B cell (primary cell): ENCODE results near the gene CLCNKA. TPM values are rescaled to one million over a fixed set of nuclear protein-coding genes. Genes with fewer than 3 reads are reported as not detected.
"Not testable (repeated sequence)": the region's sequence is repeated elsewhere in the genome, so short reads cannot be mapped to it uniquely, and the experiment has no call there.

Source experiments
- ATAC-seq: fragments of 200-7000 bp; cut with Tn5 transposase; one replicate; pipeline ENCODE4 v1.10.0; 2021; ENCODE audit warnings: low read depth, mild to moderate bottlenecking, moderate number of reproducible peaks, moderate library complexity
- CTCF ChIA-PET: fragments of 350-600 bp; sonication (Branson Sonifier 250); formaldehyde crosslinking; loops from one replicate; lab custom pipeline; 2021; ENCODE audit warnings: antibody characterized with exemption, inconsistent platforms; lab: Charles Lee
- POLR2A ChIA-PET: fragments of 350-600 bp; sonication (Branson Sonifier 250); formaldehyde crosslinking; loops from one replicate; lab custom pipeline; 2021; ENCODE audit warnings: antibody characterized with exemption; lab: Charles Lee
- DNase-seq: peaks from one replicate; pipeline ENCODE4 v3.0.0; 2013
- H2AFZ ChIP-seq: 2 replicates; pipeline ENCODE4 v1.6.1; 2012; ENCODE audit warnings: mild to moderate bottlenecking, low read depth, low read length; ENCODE audit not compliant: insufficient read depth, poor library complexity, severe bottlenecking
- H3K27ac ChIP-seq, 2 donors: 1 replicate in 1 of 2; 2 replicates in 1 of 2; pipeline ENCODE4 v1.5.1; 2012 to 2013; ENCODE audit warnings: low read length in 2 of 2, mild to moderate bottlenecking in 2 of 2, moderate library complexity in 1 of 2
- H3K27me3 ChIP-seq, 4 experiments: fragments of 200-600 bp in 1 of 4; sonication (generic) in 1 of 4; replicated peaks in 1 of 4; 1 replicate in 2 of 4; 2 replicates in 2 of 4; pipeline versions ENCODE4 v1.6.1 to v1.7.0; 2013 to 2016; ENCODE audit warnings: low read length in 3 of 4, mild to moderate bottlenecking in 2 of 4, mixed read lengths in 1 of 4, moderate library complexity in 1 of 4; ENCODE audit not compliant: insufficient read depth in 4 of 4, control insufficient read depth in 3 of 4; ENCODE audit errors: control extremely low read depth in 1 of 4
- H3K36me3 ChIP-seq, 2 experiments: replicated peaks in 1 of 2; 1 replicate in 1 of 2; 2 replicates in 1 of 2; pipeline versions ENCODE4 v1.6.1 to v1.7.1; 2013; ENCODE audit warnings: low read length in 1 of 2; ENCODE audit not compliant: insufficient read depth in 2 of 2, control insufficient read depth in 1 of 2; ENCODE audit errors: control extremely low read depth in 1 of 2, extremely low read depth in 1 of 2
- H3K4me1 ChIP-seq, 2 donors: fragments of 200-600 bp in 1 of 2; sonication (generic) in 1 of 2; 1 replicate in 1 of 2; 2 replicates in 1 of 2; pipeline versions ENCODE4 v1.5.1 to v1.6.1; 2013 to 2017; ENCODE audit warnings: low read length in 2 of 2; ENCODE audit not compliant: control insufficient read depth in 2 of 2, insufficient read depth in 2 of 2
- H3K4me2 ChIP-seq: replicated peaks from 2 replicates; pipeline ENCODE3; 2012; ENCODE audit warnings: mild to moderate bottlenecking, low read depth, low read length; ENCODE audit not compliant: poor library complexity, severe bottlenecking
- H3K4me3 ChIP-seq, 5 experiments: fragments of 200-600 bp in 1 of 5; sonication (generic) in 1 of 5; 1 replicate in 3 of 5; 2 replicates in 2 of 5; pipeline versions ENCODE4 v1.5.1 to v1.7.0; 2011 to 2016; ENCODE audit warnings: low read length in 4 of 5, mild to moderate bottlenecking in 4 of 5, low read depth in 2 of 5, control low read depth in 1 of 5, moderate library complexity in 1 of 5; ENCODE audit not compliant: insufficient read depth in 1 of 5; ENCODE audit errors: control extremely low read depth in 1 of 5, extremely low read depth in 1 of 5
- H3K79me2 ChIP-seq: fragments of 200-600 bp; sonication (generic); one replicate; pipeline ENCODE4 v1.6.0; 2016; ENCODE audit warnings: low read length; ENCODE audit not compliant: control insufficient read depth, insufficient read depth
- H3K9ac ChIP-seq: fragments of 200-600 bp; sonication (generic); 2 replicates; pipeline ENCODE4 v1.6.1; 2017; ENCODE audit warnings: mild to moderate bottlenecking, low read length, moderate library complexity
- H3K9me3 ChIP-seq, 3 donors: one replicate each; pipeline versions ENCODE4 v1.6.1 to v1.7.1; 2013; ENCODE audit warnings: low read length in 2 of 3; ENCODE audit not compliant: control insufficient read depth in 2 of 3, insufficient read depth in 1 of 3; ENCODE audit errors: control extremely low read depth in 1 of 3
- H4K20me1 ChIP-seq: 2 replicates; pipeline ENCODE4 v1.6.0; 2012; ENCODE audit warnings: mild to moderate bottlenecking, low read length; ENCODE audit not compliant: insufficient read depth, control insufficient read depth, poor library complexity, severe bottlenecking
- H3K27ac Mint-ChIP-seq: one replicate; pipeline ENCODE4 v1.8.0; 2021; ENCODE audit warnings: mixed read lengths
- H3K27me3 Mint-ChIP-seq: one replicate; pipeline ENCODE4 v1.8.0; 2021; ENCODE audit warnings: mixed read lengths
- H3K4me1 Mint-ChIP-seq: one replicate; pipeline ENCODE4 v1.8.0; 2021; ENCODE audit warnings: mixed read lengths
- H3K4me3 Mint-ChIP-seq: one replicate; pipeline ENCODE4 v1.8.0; 2021; ENCODE audit warnings: mixed read lengths
- H3K9me3 Mint-ChIP-seq: one replicate; pipeline ENCODE4 v1.8.0; 2022; ENCODE audit warnings: mixed read lengths; ENCODE audit not compliant: insufficient read depth
- EZH2 ChIP-seq: IDR thresholded peaks from 2 replicates; pipeline ENCODE4 v1.6.1; 2012; ENCODE audit warnings: borderline replicate concordance, low read depth, mild to moderate bottlenecking, moderate library complexity, low read length; ENCODE audit not compliant: insufficient read depth, poor library complexity, severe bottlenecking
- WGBS: methylation state at CpG from one replicate; pipeline ENCODE4 v1.1.5; 2013; ENCODE audit warnings: missing lambda C conversion rate; ENCODE audit not compliant: insufficient coverage; 5-methylcytosine and 5-hydroxymethylcytosine counted together
- intact Hi-C: fragments of 100-400 bp; cut with micrococcal nuclease; formaldehyde crosslinking; loops from one replicate; pipeline ENCODE4 v1.10.0; 2022
- polyA plus RNA-seq: library from polyadenylated mRNA; depleted of rRNA; stranded (reverse); fragments of >200 nt; gene quantifications from 2 replicates; pipeline ENCODE4 v1.2.3, GENCODE V29; 2012
- total RNA-seq, 2 donors: library from RNA; stranded (reverse); fragments of 120-200 nt in 1 of 2; gene quantifications; 1 replicate in 1 of 2; 2 replicates in 1 of 2; pipeline versions ENCODE4 v1.2.3 to v1.2.4, GENCODE V29; 2013 to 2022
- TF ChIP-seq, protein P1 (sequence below): fragments of 200-600 bp; IDR thresholded peaks from one replicate; pipeline ENCODE4 v1.8.0; 2022; ENCODE audit warnings: antibody characterized with exemption, mild to moderate bottlenecking

Gene CLCNKA
- total and polyA plus RNA-seq, 2 donors (not counting 1 experiment from before 2014, with no cell fraction given), result 0.03 TPM; not detected in 1

DNA sequence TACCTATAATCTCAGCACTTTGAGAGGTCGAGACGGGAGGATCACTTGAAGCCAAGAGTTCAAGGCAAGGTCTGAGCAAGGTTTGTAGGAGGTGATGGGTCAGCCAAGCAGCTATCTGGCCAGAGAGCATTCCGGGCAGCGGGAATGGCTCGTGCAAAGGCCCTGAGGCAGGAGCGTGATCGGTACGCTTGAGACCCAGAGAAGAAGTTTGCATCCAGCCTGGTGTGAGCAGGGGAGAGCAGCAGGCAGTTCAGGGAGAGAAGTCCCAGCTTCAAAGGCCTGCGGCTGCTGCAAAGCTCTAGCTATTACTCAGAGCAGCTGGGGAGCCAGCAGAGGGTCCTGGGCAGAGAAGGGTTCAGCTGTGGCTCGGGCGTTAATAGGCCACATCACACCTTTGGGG is 22.9 kb upstream of the CLCNKA start:
- Histone ChIP-seq H2AFZ (no peak overlapping the region), H3K27ac (no peak overlapping the region), H3K36me3 (no peaks in the 10 kb centered on the region), H3K9ac (no peak overlapping the region), H3K9me3 (no peaks in the 10 kb centered on the region), H4K20me1 (no peaks in the 10 kb centered on the region), H3K4me3 (no peak overlapping the region), H3K4me1 (no peaks in the 10 kb centered on the region), H3K79me2 (no peaks in the 10 kb centered on the region), H3K4me2 (no peak overlapping the region), H3K27me3 (no peaks in the 10 kb centered on the region)
- Mint-ChIP-seq H3K27me3 (no peaks in the 10 kb centered on the region), H3K27ac (no peak overlapping the region), H3K4me1 (no peaks in the 10 kb centered on the region), H3K4me3 (no peak overlapping the region), H3K9me3 (no peaks in the 10 kb centered on the region)
- no peak for ATAC-seq
- POLR2A ChIA-PET, result no interaction called here
- DNase-seq, result no peak
- 92% methylated on average over 11 of the region's 11 CpGs for WGBS
- intact Hi-C loops, result no loop called here
- no peak for TF ChIP-seq EZH2
- TF ChIP-seq, protein P1, sequence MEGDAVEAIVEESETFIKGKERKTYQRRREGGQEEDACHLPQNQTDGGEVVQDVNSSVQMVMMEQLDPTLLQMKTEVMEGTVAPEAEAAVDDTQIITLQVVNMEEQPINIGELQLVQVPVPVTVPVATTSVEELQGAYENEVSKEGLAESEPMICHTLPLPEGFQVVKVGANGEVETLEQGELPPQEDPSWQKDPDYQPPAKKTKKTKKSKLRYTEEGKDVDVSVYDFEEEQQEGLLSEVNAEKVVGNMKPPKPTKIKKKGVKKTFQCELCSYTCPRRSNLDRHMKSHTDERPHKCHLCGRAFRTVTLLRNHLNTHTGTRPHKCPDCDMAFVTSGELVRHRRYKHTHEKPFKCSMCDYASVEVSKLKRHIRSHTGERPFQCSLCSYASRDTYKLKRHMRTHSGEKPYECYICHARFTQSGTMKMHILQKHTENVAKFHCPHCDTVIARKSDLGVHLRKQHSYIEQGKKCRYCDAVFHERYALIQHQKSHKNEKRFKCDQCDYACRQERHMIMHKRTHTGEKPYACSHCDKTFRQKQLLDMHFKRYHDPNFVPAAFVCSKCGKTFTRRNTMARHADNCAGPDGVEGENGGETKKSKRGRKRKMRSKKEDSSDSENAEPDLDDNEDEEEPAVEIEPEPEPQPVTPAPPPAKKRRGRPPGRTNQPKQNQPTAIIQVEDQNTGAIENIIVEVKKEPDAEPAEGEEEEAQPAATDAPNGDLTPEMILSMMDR, result no peak
- CTCF ChIA-PET, result interaction anchor here (1.4 kb wide), 1 partner anchor 9 kb away, joined by 4 read pairs; no protein-coding TSS in a partner anchor

DNA sequence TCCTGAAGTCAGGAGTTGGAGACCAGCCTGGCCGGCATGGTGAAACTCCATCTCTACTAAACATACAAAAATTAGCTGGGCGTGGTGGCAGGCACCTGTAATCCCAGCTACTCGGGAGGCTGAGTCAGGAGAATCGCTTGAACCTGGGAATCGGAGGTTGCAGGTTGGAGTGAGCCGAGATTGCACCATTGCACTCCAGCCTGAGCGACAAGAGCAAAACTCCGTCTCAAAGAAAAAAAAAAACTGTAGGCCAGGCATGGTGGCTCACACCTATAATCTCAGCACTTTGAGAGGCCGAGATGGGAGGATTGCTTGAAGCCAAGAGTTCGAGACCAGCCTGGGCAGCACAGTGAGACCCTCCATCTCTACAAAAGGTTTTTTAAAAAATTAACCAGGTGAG is 20.6 kb upstream of the CLCNKA start:
- DNase-seq, H3K4me3 ChIP-seq, POLR2A ChIA-PET, H3K27ac ChIP-seq, ATAC-seq, H3K36me3 ChIP-seq, H3K4me3 Mint-ChIP-seq, H3K9me3 Mint-ChIP-seq, H3K9me3 ChIP-seq, intact Hi-C loops, H3K4me2 ChIP-seq, H3K27me3 Mint-ChIP-seq, H3K9ac ChIP-seq, H2AFZ ChIP-seq, H4K20me1 ChIP-seq, H3K79me2 ChIP-seq, H3K27ac Mint-ChIP-seq, H3K27me3 ChIP-seq: not testable (repeated sequence)
- 97% methylated on average over 8 of the region's 10 CpGs for WGBS
- peaks cover 15 to 17% of the 10 kb centered on the region in 2 donors for H3K4me1 ChIP-seq
- CTCF ChIA-PET, result interaction anchor here (1.5 kb wide), 1 partner anchor 186 kb away, joined by 3 read pairs; no protein-coding TSS in a partner anchor
- H3K4me1 Mint-ChIP-seq, result peaks cover 16% of the 10 kb centered on the region
